Activated B cell treated with CpG ODN at 0.5 μM for 24 hours (primary cell): ENCODE results near the gene AFAP1L2. TPM values are rescaled to one million over a fixed set of nuclear protein-coding genes. Genes with fewer than 3 reads are reported as not detected.

Source experiments
- ATAC-seq: fragments of 200-7000 bp; cut with Tn5 transposase; one replicate; pipeline ENCODE4 v1.10.0; 2021; ENCODE audit warnings: low read depth, mild to moderate bottlenecking, moderate library complexity
- CTCF ChIA-PET: fragments of 350-600 bp; sonication (Branson Sonifier 250); formaldehyde crosslinking; loops from one replicate; lab custom pipeline; 2021; ENCODE audit warnings: antibody characterized with exemption; lab: Charles Lee
- POLR2A ChIA-PET: fragments of 350-600 bp; sonication (Branson Sonifier 250); formaldehyde crosslinking; loops from one replicate; lab custom pipeline; 2021; ENCODE audit warnings: antibody characterized with exemption; lab: Charles Lee
- DNase-seq: peaks from one replicate; pipeline ENCODE4 v3.0.0; 2022
- H3K27ac Mint-ChIP-seq: one replicate; pipeline ENCODE4 v1.8.0; 2020; ENCODE audit warnings: mixed read lengths
- H3K27me3 Mint-ChIP-seq: one replicate; pipeline ENCODE4 v1.8.0; 2021; ENCODE audit warnings: mixed read lengths
- H3K36me3 Mint-ChIP-seq: one replicate; pipeline ENCODE4 v1.8.0; 2021; ENCODE audit warnings: low read depth, mixed read lengths
- H3K4me1 Mint-ChIP-seq: one replicate; pipeline ENCODE4 v1.8.0; 2021; ENCODE audit warnings: mixed read lengths
- H3K4me3 Mint-ChIP-seq: one replicate; pipeline ENCODE4 v1.8.0; 2020; ENCODE audit warnings: mild to moderate bottlenecking, mixed read lengths
- H3K9me3 Mint-ChIP-seq: one replicate; pipeline ENCODE4 v1.8.0; 2020; ENCODE audit warnings: mixed read lengths
- intact Hi-C: fragments of 100-400 bp; cut with micrococcal nuclease; formaldehyde crosslinking; loops from one replicate; pipeline ENCODE4 v1.15.1; 2024
- total RNA-seq: library from RNA; stranded (reverse); gene quantifications from 2 replicates; pipeline ENCODE4 v1.2.3, GENCODE V29; 2022
- TF ChIP-seq, protein P1 (sequence below): fragments of 200-600 bp; IDR thresholded peaks from one replicate; pipeline ENCODE4 v1.8.0; 2022; ENCODE audit warnings: antibody characterized with exemption, mild to moderate bottlenecking

The AFAP1L2 gene, protein sequence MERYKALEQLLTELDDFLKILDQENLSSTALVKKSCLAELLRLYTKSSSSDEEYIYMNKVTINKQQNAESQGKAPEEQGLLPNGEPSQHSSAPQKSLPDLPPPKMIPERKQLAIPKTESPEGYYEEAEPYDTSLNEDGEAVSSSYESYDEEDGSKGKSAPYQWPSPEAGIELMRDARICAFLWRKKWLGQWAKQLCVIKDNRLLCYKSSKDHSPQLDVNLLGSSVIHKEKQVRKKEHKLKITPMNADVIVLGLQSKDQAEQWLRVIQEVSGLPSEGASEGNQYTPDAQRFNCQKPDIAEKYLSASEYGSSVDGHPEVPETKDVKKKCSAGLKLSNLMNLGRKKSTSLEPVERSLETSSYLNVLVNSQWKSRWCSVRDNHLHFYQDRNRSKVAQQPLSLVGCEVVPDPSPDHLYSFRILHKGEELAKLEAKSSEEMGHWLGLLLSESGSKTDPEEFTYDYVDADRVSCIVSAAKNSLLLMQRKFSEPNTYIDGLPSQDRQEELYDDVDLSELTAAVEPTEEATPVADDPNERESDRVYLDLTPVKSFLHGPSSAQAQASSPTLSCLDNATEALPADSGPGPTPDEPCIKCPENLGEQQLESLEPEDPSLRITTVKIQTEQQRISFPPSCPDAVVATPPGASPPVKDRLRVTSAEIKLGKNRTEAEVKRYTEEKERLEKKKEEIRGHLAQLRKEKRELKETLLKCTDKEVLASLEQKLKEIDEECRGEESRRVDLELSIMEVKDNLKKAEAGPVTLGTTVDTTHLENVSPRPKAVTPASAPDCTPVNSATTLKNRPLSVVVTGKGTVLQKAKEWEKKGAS
- total RNA-seq, result 0.89 and 1.3 TPM in 2 replicates

DNA sequence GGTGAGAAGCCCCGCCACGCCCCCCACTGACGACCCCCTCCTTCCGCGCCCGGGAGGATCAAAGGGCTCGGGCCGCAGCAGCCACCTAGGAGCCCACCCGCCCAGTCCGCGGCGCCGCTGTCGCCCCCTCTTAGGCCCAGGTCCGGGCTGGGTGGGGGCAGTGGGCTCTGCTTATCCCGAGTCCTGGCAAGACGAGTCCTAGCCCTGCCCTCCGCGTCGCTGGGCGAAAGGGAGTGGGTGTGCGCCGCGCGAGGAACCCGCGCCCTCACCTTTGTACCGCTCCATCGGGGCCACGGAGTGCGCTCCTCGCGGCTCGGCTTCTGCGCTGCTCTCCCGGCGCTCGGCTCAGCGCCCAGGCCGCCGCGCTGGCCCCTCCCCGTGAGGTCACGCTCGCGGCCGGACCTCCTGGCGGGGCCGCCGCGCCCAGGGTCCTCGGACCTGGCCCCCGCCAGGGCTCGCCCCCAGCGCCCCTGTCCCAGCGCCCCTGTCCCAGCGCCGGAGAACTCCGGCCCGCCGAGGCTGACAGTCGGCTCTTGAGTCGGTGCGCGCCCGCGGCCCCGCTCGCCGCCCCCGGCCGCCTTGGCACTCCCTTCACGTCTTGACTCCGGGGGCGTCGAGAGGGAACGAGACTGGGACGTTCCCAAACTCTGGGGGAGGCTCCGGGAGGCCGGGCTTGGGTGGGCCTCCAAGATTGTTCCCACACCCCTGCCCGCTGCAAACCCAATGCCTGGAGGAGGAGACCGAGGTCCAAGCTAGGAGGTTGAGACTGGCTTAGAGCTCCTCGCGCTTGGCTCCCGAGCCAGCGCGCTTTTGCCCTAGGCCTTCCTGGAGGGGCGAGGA is at the start of gene AFAP1L2:
Gene AFAP1L2, minus strand, starts transcription at position 332 of the 840 bp plus-strand sequence. Its CDS starts 47 bp downstream, at position 285.
- H3K36me3 Mint-ChIP-seq, result no peaks in the 10 kb centered on the region
- no peak within 1 kb of the TSS for H3K27ac Mint-ChIP-seq
- DNase-seq (no peak), ATAC-seq (no peak)
- POLR2A ChIA-PET, result no interaction called here
- peaks cover 42% of the 10 kb centered on the region for H3K27me3 Mint-ChIP-seq
- no peaks in the 10 kb centered on the region for H3K9me3 Mint-ChIP-seq
- TF ChIP-seq, protein P1, sequence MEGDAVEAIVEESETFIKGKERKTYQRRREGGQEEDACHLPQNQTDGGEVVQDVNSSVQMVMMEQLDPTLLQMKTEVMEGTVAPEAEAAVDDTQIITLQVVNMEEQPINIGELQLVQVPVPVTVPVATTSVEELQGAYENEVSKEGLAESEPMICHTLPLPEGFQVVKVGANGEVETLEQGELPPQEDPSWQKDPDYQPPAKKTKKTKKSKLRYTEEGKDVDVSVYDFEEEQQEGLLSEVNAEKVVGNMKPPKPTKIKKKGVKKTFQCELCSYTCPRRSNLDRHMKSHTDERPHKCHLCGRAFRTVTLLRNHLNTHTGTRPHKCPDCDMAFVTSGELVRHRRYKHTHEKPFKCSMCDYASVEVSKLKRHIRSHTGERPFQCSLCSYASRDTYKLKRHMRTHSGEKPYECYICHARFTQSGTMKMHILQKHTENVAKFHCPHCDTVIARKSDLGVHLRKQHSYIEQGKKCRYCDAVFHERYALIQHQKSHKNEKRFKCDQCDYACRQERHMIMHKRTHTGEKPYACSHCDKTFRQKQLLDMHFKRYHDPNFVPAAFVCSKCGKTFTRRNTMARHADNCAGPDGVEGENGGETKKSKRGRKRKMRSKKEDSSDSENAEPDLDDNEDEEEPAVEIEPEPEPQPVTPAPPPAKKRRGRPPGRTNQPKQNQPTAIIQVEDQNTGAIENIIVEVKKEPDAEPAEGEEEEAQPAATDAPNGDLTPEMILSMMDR, result no peak
- no peak within 1 kb of the TSS for H3K4me3 Mint-ChIP-seq
- intact Hi-C loops, result no loop called here
- CTCF ChIA-PET, result interaction anchor here (1.3 kb wide), 1 partner anchor 101 kb away, joined by 3 read pairs; no protein-coding TSS in a partner anchor
- peaks cover 11% of the 10 kb centered on the region for H3K4me1 Mint-ChIP-seq

DNA sequence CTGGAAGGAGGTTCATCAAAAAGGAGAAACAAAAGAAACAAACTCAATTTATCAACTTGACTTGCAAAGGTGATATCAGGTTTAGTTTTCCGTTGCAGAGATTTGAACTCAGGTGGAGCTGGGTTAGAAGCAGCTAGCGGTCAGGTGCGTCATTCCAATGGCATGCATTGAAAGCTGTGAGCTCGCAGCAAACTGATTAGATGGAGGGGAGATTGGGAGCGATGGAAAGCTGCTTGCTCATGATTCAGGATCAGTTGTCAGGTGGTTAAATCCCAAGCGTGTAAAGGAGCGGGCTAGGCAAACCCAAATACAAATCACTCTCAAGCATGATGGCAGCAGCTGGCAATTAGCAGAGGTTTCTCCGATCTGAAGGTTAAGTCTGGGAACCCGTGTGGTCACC is 49.3 kb upstream of the AFAP1L2 start:
- intact Hi-C loops, result no loop called here
- Mint-ChIP-seq H3K4me3 (no peak overlapping the region), H3K9me3 (no peaks in the 10 kb centered on the region), H3K27ac (no peak overlapping the region), H3K27me3 (no peaks in the 10 kb centered on the region), H3K36me3 (peaks cover 77% of the 10 kb centered on the region), H3K4me1 (no peaks in the 10 kb centered on the region)
- ATAC-seq (no peak), DNase-seq (no peak)
- POLR2A ChIA-PET, result no interaction called here
- TF ChIP-seq, protein P1, result no peak
- CTCF ChIA-PET, result no interaction called here

DNA sequence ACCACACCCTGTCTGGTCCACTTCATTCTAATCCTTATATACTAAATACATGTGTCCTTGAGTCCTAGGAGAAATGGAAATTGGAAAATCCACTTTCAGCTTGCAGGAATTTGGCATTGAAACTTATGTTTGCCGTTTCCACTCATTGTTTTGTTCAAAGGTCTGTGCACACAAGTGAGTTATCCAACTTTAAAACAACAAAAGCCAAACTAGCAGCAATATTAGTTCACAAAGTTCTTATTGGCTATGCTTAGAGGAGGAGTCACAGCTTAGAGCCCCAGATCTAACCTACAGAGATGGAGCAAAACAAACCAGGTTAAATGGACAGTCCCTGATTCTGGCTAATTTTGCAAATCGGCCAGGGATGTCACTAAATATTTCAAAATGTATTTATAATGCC is 44.6 kb upstream of the AFAP1L2 start:
- POLR2A ChIA-PET, result no interaction called here
- Mint-ChIP-seq H3K9me3 (no peaks in the 10 kb centered on the region), H3K27me3 (no peaks in the 10 kb centered on the region), H3K4me3 (no peak overlapping the region), H3K36me3 (peaks cover 81% of the 10 kb centered on the region), H3K27ac (no peak overlapping the region), H3K4me1 (no peaks in the 10 kb centered on the region)
- DNase-seq, result no peak
- TF ChIP-seq, protein P1, result no peak
- intact Hi-C loops, result no loop called here
- no peak for ATAC-seq
- CTCF ChIA-PET, result no interaction called here

DNA sequence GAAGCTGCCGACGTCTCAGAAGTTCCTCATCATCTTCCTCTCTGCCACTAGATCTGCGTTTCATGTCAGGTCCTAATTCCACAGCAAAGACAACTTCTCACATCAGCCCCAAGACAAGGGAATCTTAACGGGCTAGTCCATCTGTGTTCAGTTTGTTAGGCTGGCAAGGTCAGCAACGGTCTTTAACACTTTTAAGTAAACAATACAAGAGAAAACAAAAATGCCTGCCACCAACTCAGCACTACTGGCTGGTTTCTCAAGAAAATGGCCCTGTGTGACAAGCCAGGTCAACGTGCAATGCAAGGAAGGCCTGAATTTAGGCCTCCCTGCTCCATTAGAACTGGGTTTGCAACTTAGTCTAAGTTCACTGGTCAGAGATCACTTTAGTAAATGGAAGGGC is 41.0 kb upstream of the AFAP1L2 start:
- no peaks in the 10 kb centered on the region for H3K4me1 Mint-ChIP-seq
- no peak for ATAC-seq
- peaks cover 83% of the 10 kb centered on the region for H3K36me3 Mint-ChIP-seq
- H3K27me3 Mint-ChIP-seq, result no peaks in the 10 kb centered on the region
- no peak overlapping the region for H3K4me3 Mint-ChIP-seq
- intact Hi-C loops, result no loop called here
- no peak overlapping the region for H3K27ac Mint-ChIP-seq
- no peaks in the 10 kb centered on the region for H3K9me3 Mint-ChIP-seq
- ChIA-PET POLR2A (no interaction called here), CTCF (no interaction called here)
- DNase-seq, result no peak
- TF ChIP-seq, protein P1, result no peak
